Measurements from ENCODE around the gene LARGE1.

GRCh38 chr22:33850724-33851123 lies 69.6 kb downstream of the LARGE1 start:
- TF ChIP-seq CTCF (IDR thresholded peaks at IDR 0.05) (no peak), POLR2A (IDR thresholded peaks at IDR 0.05) (no peak)
